ENCODE measurements around the gene CFAP299.

DNA sequence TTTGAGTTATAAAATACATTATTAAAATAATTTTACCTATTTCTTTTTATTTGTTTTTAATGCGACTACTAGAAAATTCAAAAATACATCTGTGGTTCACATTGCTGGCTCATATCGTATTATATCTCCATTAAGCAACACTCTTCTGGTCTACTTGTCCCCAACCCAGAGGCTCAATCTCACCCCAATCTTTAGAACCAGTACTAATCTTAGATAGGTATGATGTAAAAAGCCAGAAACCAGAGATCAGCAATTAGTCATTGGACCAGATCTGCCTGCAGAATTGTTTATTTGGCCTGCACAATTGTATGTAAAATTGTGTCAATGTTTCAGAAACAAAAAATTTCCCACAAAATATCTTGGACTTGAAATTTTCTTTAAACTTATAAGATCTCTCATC, 539.4 kb downstream of the CFAP299 start:
- TF ChIP-seq, protein P1, sequence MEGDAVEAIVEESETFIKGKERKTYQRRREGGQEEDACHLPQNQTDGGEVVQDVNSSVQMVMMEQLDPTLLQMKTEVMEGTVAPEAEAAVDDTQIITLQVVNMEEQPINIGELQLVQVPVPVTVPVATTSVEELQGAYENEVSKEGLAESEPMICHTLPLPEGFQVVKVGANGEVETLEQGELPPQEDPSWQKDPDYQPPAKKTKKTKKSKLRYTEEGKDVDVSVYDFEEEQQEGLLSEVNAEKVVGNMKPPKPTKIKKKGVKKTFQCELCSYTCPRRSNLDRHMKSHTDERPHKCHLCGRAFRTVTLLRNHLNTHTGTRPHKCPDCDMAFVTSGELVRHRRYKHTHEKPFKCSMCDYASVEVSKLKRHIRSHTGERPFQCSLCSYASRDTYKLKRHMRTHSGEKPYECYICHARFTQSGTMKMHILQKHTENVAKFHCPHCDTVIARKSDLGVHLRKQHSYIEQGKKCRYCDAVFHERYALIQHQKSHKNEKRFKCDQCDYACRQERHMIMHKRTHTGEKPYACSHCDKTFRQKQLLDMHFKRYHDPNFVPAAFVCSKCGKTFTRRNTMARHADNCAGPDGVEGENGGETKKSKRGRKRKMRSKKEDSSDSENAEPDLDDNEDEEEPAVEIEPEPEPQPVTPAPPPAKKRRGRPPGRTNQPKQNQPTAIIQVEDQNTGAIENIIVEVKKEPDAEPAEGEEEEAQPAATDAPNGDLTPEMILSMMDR (conservative IDR thresholded peaks at IDR 0.05; ENCODE audit: low read length), result no peak
- TF ChIP-seq EZH2phosphoT487 (IDR thresholded peaks at IDR 0.05; ENCODE audit: borderline replicate concordance, low read depth, low read length), result no peak
